ENCODE results near the gene UCN3. TPM values are rescaled to one million over a fixed set of nuclear protein-coding genes. Genes with fewer than 3 reads are reported as not detected.

UCN3 gene
- total RNA-seq, 1 experiment from 2014 or later, result not detected

DNA sequence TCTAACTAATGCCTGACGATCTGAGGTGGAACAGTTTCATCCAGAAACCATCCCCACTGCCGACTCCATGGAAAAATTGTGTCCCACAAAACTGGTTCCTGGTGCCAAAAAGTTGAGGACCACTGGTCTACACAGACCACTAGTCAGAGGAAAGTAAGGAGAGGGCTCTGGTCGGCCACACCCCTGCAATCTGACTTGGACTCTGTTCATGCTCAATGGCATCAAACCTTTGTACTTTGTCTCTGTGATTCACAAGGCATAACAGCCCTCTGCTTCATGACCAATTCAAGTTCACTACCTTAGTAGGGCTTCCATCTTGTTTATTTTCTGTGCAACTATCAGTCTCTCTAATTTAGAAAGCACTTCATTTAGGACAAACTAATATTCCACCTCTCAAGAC is 38.0 kb downstream of the UCN3 start:
- no peak overlapping the region for H3K23ac ChIP-seq (ENCODE audit: insufficient read length, low read depth, low read length)
- no peak overlapping the region for H2AFZ ChIP-seq (ENCODE audit: low read length)
- peaks cover under 1 to 6% (median 5%) of the 10 kb centered on the region in 3 experiments; a peak in 5 of 7 replicates for H3K36me3 Mint-ChIP-seq (ENCODE audit: insufficient read depth in 1 of 3, low read depth in 3 of 3)
- TF ChIP-seq, protein P1, sequence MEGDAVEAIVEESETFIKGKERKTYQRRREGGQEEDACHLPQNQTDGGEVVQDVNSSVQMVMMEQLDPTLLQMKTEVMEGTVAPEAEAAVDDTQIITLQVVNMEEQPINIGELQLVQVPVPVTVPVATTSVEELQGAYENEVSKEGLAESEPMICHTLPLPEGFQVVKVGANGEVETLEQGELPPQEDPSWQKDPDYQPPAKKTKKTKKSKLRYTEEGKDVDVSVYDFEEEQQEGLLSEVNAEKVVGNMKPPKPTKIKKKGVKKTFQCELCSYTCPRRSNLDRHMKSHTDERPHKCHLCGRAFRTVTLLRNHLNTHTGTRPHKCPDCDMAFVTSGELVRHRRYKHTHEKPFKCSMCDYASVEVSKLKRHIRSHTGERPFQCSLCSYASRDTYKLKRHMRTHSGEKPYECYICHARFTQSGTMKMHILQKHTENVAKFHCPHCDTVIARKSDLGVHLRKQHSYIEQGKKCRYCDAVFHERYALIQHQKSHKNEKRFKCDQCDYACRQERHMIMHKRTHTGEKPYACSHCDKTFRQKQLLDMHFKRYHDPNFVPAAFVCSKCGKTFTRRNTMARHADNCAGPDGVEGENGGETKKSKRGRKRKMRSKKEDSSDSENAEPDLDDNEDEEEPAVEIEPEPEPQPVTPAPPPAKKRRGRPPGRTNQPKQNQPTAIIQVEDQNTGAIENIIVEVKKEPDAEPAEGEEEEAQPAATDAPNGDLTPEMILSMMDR (conservative IDR thresholded peaks at IDR 0.05), result no peak
- H3K14ac ChIP-seq (ENCODE audit: insufficient read depth, low read length), result no peak overlapping the region
- no peak overlapping the region for H3K4me2 ChIP-seq (ENCODE audit: insufficient read depth, insufficient read length, low read length)
- H3K79me2 ChIP-seq (ENCODE audit: insufficient read depth, low read length), result no peaks in the 10 kb centered on the region
- no CpG with 5 or more reads among the region's 3 CpGs for WGBS (ENCODE audit: extremely low coverage, insufficient read length, low lambda C conversion rate)
- H4K91ac ChIP-seq (ENCODE audit: insufficient read length, low read depth, low read length), result no peak overlapping the region
- H4K20me1 ChIP-seq (ENCODE audit: control insufficient read depth, insufficient read depth, insufficient read length), result no peaks in the 10 kb centered on the region
- H2BK20ac ChIP-seq (ENCODE audit: low read depth, low read length, poor library complexity, severe bottlenecking), result no peak overlapping the region
- no peak overlapping the region for H2BK15ac ChIP-seq (ENCODE audit: low read depth, low read length)
- no peak for DNase-seq
- H3K4me1 ChIP-seq (ENCODE audit: insufficient read depth, low read length), result no peaks in the 10 kb centered on the region
- H3K4me1 Mint-ChIP-seq, result no peaks in the 10 kb centered on the region; a peak in 1 of 4 replicates
- H3K27ac ChIP-seq (ENCODE audit: insufficient read length, low read depth, low read length), result no peak overlapping the region
- no peak overlapping the region for H4K5ac ChIP-seq (ENCODE audit: insufficient read length, low read depth, low read length)
- H2BK120ac ChIP-seq (ENCODE audit: low read depth, low read length, poor library complexity, severe bottlenecking), result no peak overlapping the region
- H3K23me2 ChIP-seq (ENCODE audit: insufficient read length, low read depth, low read length, poor library complexity, severe bottlenecking), result no peaks in the 10 kb centered on the region
- no peak overlapping the region for H3K9ac ChIP-seq (ENCODE audit: extremely low read depth, insufficient read length, low read length)
- H3K79me1 ChIP-seq (ENCODE audit: insufficient read depth, low read depth, low read length, poor library complexity, severe bottlenecking), result no peaks in the 10 kb centered on the region
- no peak overlapping the region for H3K18ac ChIP-seq (ENCODE audit: insufficient read length, low read depth, low read length)
- H3K4ac ChIP-seq (ENCODE audit: low read depth, low read length), result no peak overlapping the region
- no peak overlapping the region for H3T11ph ChIP-seq (ENCODE audit: low read length)
- H3K27me3 Mint-ChIP-seq (ENCODE audit: low read depth), result no peaks in the 10 kb centered on the region
- no peaks in the 10 kb centered on the region for H3K27me3 ChIP-seq (ENCODE audit: insufficient read depth, low read length)
- no peak overlapping the region for H2BK12ac ChIP-seq (ENCODE audit: insufficient read length, low read depth, low read length)
- H3K9me3 Mint-ChIP-seq, result peaks cover 12 to 14% of the 10 kb centered on the region in 2 experiments
- H3K4me3 Mint-ChIP-seq, result no peak overlapping the region
- no peaks in the 10 kb centered on the region for H3K9me3 ChIP-seq (ENCODE audit: control insufficient read depth, low read depth, low read length)
- no peak overlapping the region for H3K56ac ChIP-seq (ENCODE audit: insufficient read length, low read depth, low read length)
- no peak overlapping the region for H2BK5ac ChIP-seq (ENCODE audit: insufficient read length, low read length)
- H3K27ac Mint-ChIP-seq, result no peak overlapping the region
- no peak overlapping the region for H2AK5ac ChIP-seq (ENCODE audit: insufficient read length, low read length)
- no peak overlapping the region for H4K8ac ChIP-seq (replicated peaks; ENCODE audit: insufficient read length, low read depth, low read length)

Data from H9 (cell line).